K562 (cell line): ENCODE results near the gene ANKRD7. TPM values are rescaled to one million over a fixed set of nuclear protein-coding genes. Genes with fewer than 3 reads are reported as not detected.

Experiments
- ATAC-seq: fragments of 200-7000 bp; cut with Tn5 transposase; 3 replicates; pipeline ENCODE4 v1.9.1; 2020; ENCODE audit warnings: moderate library complexity
- BruUV-seq: library from RNA; stranded (reverse); fragments of 400-500 nt; replicated peaks from 2 replicates; lab custom pipeline; 2021; lab: Mats Ljungman, UMichigan
- CTCF ChIA-PET: fragments of 300-600 bp; formaldehyde crosslinking; extraction: SDS; loops from one replicate; lab custom pipeline; 2021; ENCODE audit warnings: low intra/inter-chr PET ratio; lab: Yijun Ruan, JAX
- POLR2A ChIA-PET: fragments of 300-600, 350-650 bp; sonication (Branson Sonifier 250); formaldehyde crosslinking; extraction: SDS; loops from one replicate; lab custom pipeline; 2021; ENCODE audit warnings: antibody characterized with exemption, inconsistent platforms; lab: Yijun Ruan, JAX
- DNase-seq, 4 experiments: peaks; one replicate each; pipeline versions ENCODE4 v3.0.0 to v3.0.0-alpha.2; 2011 to 2018; ENCODE audit warnings: low spot score in 3 of 4, mixed read lengths in 3 of 4; ENCODE audit errors: extremely low read depth in 1 of 4
- FAIRE-seq: peaks from 2 replicates; lab custom pipeline; 2011; peaks lifted over from hg19 to GRCh38; lab: Jason Lieb, UNC
- H2AFZ ChIP-seq: 2 replicates; pipeline ENCODE4 v1.6.0; 2011; ENCODE audit warnings: low read depth, low read length, control low read depth, inconsistent platforms
- H3K27ac ChIP-seq: fragments of 200-600 bp; 3 replicates; pipeline ENCODE4 v1.8.0; 2011; ENCODE audit warnings: low read depth, mild to moderate bottlenecking, control low read depth, inconsistent platforms, low read length, moderate library complexity, mixed read lengths; ENCODE audit errors: extremely low read depth
- H3K27me3 ChIP-seq, 2 experiments: fragments of 300-600 bp in 1 of 2; 2 replicates in 1 of 2; 3 replicates in 1 of 2; pipeline versions ENCODE4 v1.6.0 to v1.8.0; 2011; ENCODE audit warnings: inconsistent platforms in 2 of 2, low read length in 2 of 2, mild to moderate bottlenecking in 1 of 2, mixed read lengths in 1 of 2, moderate library complexity in 1 of 2; ENCODE audit not compliant: control insufficient read depth in 2 of 2, insufficient read depth in 2 of 2
- H3K36me3 ChIP-seq: fragments of 300-600 bp; 3 replicates; pipeline ENCODE4 v1.8.0; 2011; ENCODE audit warnings: mild to moderate bottlenecking, low read length, inconsistent platforms; ENCODE audit not compliant: control insufficient read depth, insufficient read depth
- H3K4me1 ChIP-seq, 2 experiments: fragments of 200-600 bp in 1 of 2; replicated peaks in 1 of 2; 2 replicates in 1 of 2; 3 replicates in 1 of 2; pipeline versions ENCODE4 v1.5.1 to v1.8.0; 2011; ENCODE audit warnings: inconsistent platforms in 2 of 2, low read length in 2 of 2, mild to moderate bottlenecking in 1 of 2, mixed read lengths in 1 of 2, moderate library complexity in 1 of 2; ENCODE audit not compliant: control insufficient read depth in 2 of 2, insufficient read depth in 2 of 2
- H3K4me2 ChIP-seq: 2 replicates; pipeline ENCODE4 v1.6.1; 2011; ENCODE audit warnings: low read length, control low read depth, inconsistent platforms, mixed read lengths; ENCODE audit not compliant: insufficient read depth
- H3K4me3 ChIP-seq: fragments of 200-600 bp; sonication (generic), shearing (Covaris generic); 2 replicates; pipeline ENCODE4 v1.5.1; 2016; ENCODE audit warnings: control low read depth, inconsistent platforms
- H3K79me2 ChIP-seq: fragments of 200-600 bp; 3 replicates; pipeline ENCODE4 v1.8.0; 2011; ENCODE audit warnings: low read length, inconsistent platforms; ENCODE audit not compliant: control insufficient read depth, insufficient read depth
- H3K9ac ChIP-seq, 2 experiments: 2 replicates each; pipeline versions ENCODE4 v1.6.0 to v1.6.1; 2011; ENCODE audit warnings: low read depth in 2 of 2, low read length in 2 of 2, control low read depth in 1 of 2, inconsistent platforms in 1 of 2, mild to moderate bottlenecking in 1 of 2, mixed read lengths in 1 of 2; ENCODE audit not compliant: insufficient read depth in 1 of 2
- H3K9me1 ChIP-seq: one replicate; pipeline ENCODE4 v1.6.0; 2011; ENCODE audit warnings: inconsistent platforms, mild to moderate bottlenecking, low read length, moderate library complexity; ENCODE audit not compliant: control insufficient read depth, insufficient read depth
- H3K9me3 ChIP-seq: replicated peaks from 2 replicates; pipeline ENCODE4 v1.5.1; 2011; ENCODE audit warnings: low read depth, low read length, inconsistent platforms; ENCODE audit not compliant: control insufficient read depth, insufficient read depth
- H4K20me1 ChIP-seq: replicated peaks from 2 replicates; pipeline ENCODE4 v1.6.1; 2011; ENCODE audit warnings: low read length, inconsistent platforms, mixed read lengths; ENCODE audit not compliant: control insufficient read depth, insufficient read depth
- DDX20 ChIP-seq: fragments of 450-650 bp; IDR thresholded peaks from 2 replicates; pipeline ENCODE4 v1.6.1; 2016; ENCODE audit warnings: missing genetic modification characterization, low read depth, mild to moderate bottlenecking, missing compliant biosample characterization, moderate library complexity
- RERE ChIP-seq: sonication (generic); formaldehyde crosslinking; IDR thresholded peaks from 2 replicates; pipeline ENCODE4 v1.8.0; 2023; ENCODE audit warnings: missing genetic modification reagents, mild to moderate bottlenecking, borderline replicate concordance
- ZNF239 ChIP-seq: fragments of 250-450 bp; sonication (Bioruptor Pico); IDR thresholded peaks from 2 replicates; pipeline ENCODE4 v1.4.0; 2020; ENCODE audit warnings: mild to moderate bottlenecking
- WGBS: fragments of 100-300 bp; shearing (Covaris generic); methylation state at CpG from one replicate; pipeline ENCODE4 v1.1.6; 2016; ENCODE audit warnings: low coverage, mixed read lengths; ENCODE audit not compliant: insufficient coverage; ENCODE audit errors: missing lambda C conversion rate; 5-methylcytosine and 5-hydroxymethylcytosine counted together
- in situ Hi-C: fragments of 300-500 bp; cut with MboI; formaldehyde crosslinking; loops from 4 replicates; pipeline ENCODE4 v1.15.0; 2018; ENCODE audit warnings: inconsistent platforms, mixed read lengths
- intact Hi-C: fragments of 100-400 bp; cut with micrococcal nuclease; formaldehyde crosslinking; loops from 2 replicates; pipeline ENCODE4 v1.14.2; 2022
- polyA plus RNA-seq, 8 experiments: library from polyadenylated mRNA; depleted of rRNA in 4 of 8; stranded (reverse) in 5 of 8; unstranded in 3 of 8; fragments of >200 nt; fragmentation: Nextera tagmentation in 2 of 8; fragmentation: Illumina TruSeq in 1 of 8; extraction: Ambion mirVana in 2 of 8; extraction: Trizol in 1 of 8; gene quantifications; 2 replicates each; pipeline versions ENCODE4 v1.2.1 to v1.2.3, GENCODE V29; 2011 to 2014; ENCODE audit warnings: inconsistent platforms in 1 of 8, missing spikeins in 1 of 8
- total RNA-seq, 7 experiments: library from RNA; depleted of rRNA in 6 of 7; stranded (reverse); fragments of >200 nt in 6 of 7; fragmentation: Illumina TruSeq in 2 of 7; extraction: Trizol in 2 of 7; gene quantifications; 2 replicates each; pipeline versions ENCODE4 v1.2.1 to v1.2.3, GENCODE V29; 2011 to 2021; ENCODE audit warnings: low replicate concordance in 1 of 7
- TF ChIP-seq, protein P1 (sequence below): IDR thresholded peaks from 3 replicates; pipeline ENCODE4 v1.6.1; 2011; ENCODE audit warnings: borderline replicate concordance, mild to moderate bottlenecking, moderate library complexity; ENCODE audit not compliant: insufficient read length; ENCODE audit errors: extremely low read depth

Gene ANKRD7
- total and polyA plus RNA-seq, 9 of the 15 experiments (the other 6 are each of a cell fraction or from before 2014, with no cell fraction given): 0.33 TPM; not detected in 8

GRCh38 chr7:118232837-118233236 is 8.3 kb downstream of the ANKRD7 start:
- POLR2A ChIA-PET: no interaction called here

More at GRCh38 chr7:118232837-118233236, 8.3 kb downstream of the ANKRD7 start:
- no peak overlapping the region for H3K27ac ChIP-seq
- H3K9ac ChIP-seq: no peak overlapping the region
- intact Hi-C loops: no loop called here
- no peak overlapping the region for H2AFZ ChIP-seq
- H3K4me2 ChIP-seq: no peak overlapping the region
- WGBS: 5% methylated on average over 1 of the region's 1 CpG
- no peak overlapping the region for H3K4me3 ChIP-seq
- no peaks in the 10 kb centered on the region for H3K9me3 ChIP-seq
- CTCF ChIA-PET: no interaction called here
- no peaks in the 10 kb centered on the region for H4K20me1 ChIP-seq
- no TSS peak for BruUV-seq
- no peaks in the 10 kb centered on the region for H3K4me1 ChIP-seq
- no peaks in the 10 kb centered on the region for H3K36me3 ChIP-seq
- no peak for FAIRE-seq
- TF ChIP-seq ZNF239 (CRISPR knock-in tag) (no peak), DDX20 (tag) (no peak), RERE (CRISPR knock-in tag) (no peak)
- TF ChIP-seq, protein P1, sequence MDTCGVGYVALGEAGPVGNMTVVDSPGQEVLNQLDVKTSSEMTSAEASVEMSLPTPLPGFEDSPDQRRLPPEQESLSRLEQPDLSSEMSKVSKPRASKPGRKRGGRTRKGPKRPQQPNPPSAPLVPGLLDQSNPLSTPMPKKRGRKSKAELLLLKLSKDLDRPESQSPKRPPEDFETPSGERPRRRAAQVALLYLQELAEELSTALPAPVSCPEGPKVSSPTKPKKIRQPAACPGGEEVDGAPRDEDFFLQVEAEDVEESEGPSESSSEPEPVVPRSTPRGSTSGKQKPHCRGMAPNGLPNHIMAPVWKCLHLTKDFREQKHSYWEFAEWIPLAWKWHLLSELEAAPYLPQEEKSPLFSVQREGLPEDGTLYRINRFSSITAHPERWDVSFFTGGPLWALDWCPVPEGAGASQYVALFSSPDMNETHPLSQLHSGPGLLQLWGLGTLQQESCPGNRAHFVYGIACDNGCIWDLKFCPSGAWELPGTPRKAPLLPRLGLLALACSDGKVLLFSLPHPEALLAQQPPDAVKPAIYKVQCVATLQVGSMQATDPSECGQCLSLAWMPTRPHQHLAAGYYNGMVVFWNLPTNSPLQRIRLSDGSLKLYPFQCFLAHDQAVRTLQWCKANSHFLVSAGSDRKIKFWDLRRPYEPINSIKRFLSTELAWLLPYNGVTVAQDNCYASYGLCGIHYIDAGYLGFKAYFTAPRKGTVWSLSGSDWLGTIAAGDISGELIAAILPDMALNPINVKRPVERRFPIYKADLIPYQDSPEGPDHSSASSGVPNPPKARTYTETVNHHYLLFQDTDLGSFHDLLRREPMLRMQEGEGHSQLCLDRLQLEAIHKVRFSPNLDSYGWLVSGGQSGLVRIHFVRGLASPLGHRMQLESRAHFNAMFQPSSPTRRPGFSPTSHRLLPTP: no peak
- TF ChIP-seq, all 486 proteins: peak for 0
- no peaks in the 10 kb centered on the region for H3K79me2 ChIP-seq
- no peak for ATAC-seq
- H3K9me1 ChIP-seq: no peaks in the 10 kb centered on the region
- DNase-seq: no peak
- H3K27me3 ChIP-seq: no peaks in the 10 kb centered on the region
- in situ Hi-C loops: no loop called here
